RWPE2 (cell line): ENCODE results near the gene PDE6H.

Experiments used
- ATAC-seq: fragments of 200-7000 bp; cut with Tn5 transposase; 3 replicates; pipeline ENCODE4 v1.9.1; 2021; ENCODE audit warnings: low read depth
- DNase-seq: peaks from one replicate; pipeline ENCODE4 v3.0.0-alpha.2; 2020; ENCODE audit warnings: low spot score
- H3K27ac ChIP-seq: fragments of 450-650 bp; 2 replicates; pipeline ENCODE4 v1.5.1; 2017; ENCODE audit warnings: mild to moderate bottlenecking; ENCODE audit not compliant: poor library complexity, severe bottlenecking
- H3K27me3 ChIP-seq: fragments of 250-450 bp; sonication (Bioruptor Pico); 2 replicates; pipeline ENCODE4 v1.5.1; 2021; ENCODE audit warnings: mild to moderate bottlenecking, moderate library complexity; ENCODE audit not compliant: insufficient read depth, poor library complexity, severe bottlenecking
- H3K36me3 ChIP-seq: fragments of 250-450 bp; sonication (Bioruptor Pico); 2 replicates; pipeline ENCODE4 v1.5.1; 2020; ENCODE audit warnings: low read depth, mild to moderate bottlenecking, moderate library complexity
- H3K4me1 ChIP-seq: fragments of 250-450 bp; sonication (Bioruptor Pico); 2 replicates; pipeline ENCODE4 v1.5.1; 2021; ENCODE audit warnings: mild to moderate bottlenecking, moderate library complexity; ENCODE audit not compliant: insufficient read depth, poor library complexity, severe bottlenecking
- H3K4me3 ChIP-seq: fragments of 250-450 bp; sonication (Bioruptor Pico); 2 replicates; pipeline ENCODE4 v1.5.1; 2021; ENCODE audit warnings: mild to moderate bottlenecking, moderate library complexity; ENCODE audit not compliant: severe bottlenecking
- H3K9me3 ChIP-seq: fragments of 250-450 bp; sonication (Bioruptor Pico); 2 replicates; pipeline ENCODE4 v1.5.1; 2021; ENCODE audit warnings: mild to moderate bottlenecking, moderate library complexity; ENCODE audit not compliant: severe bottlenecking
- TF ChIP-seq, protein P1 (sequence below): fragments of 450-650 bp; IDR thresholded peaks from one replicate; pipeline ENCODE4 v1.5.1; 2017; ENCODE audit warnings: mild to moderate bottlenecking, moderate library complexity; ENCODE audit not compliant: poor library complexity, severe bottlenecking

The PDE6H gene

GRCh38 chr12:15014708-15015107, 41.9 kb downstream of the PDE6H start:
- no peaks in the 10 kb centered on the region for H3K36me3 ChIP-seq
- TF ChIP-seq, protein P1, sequence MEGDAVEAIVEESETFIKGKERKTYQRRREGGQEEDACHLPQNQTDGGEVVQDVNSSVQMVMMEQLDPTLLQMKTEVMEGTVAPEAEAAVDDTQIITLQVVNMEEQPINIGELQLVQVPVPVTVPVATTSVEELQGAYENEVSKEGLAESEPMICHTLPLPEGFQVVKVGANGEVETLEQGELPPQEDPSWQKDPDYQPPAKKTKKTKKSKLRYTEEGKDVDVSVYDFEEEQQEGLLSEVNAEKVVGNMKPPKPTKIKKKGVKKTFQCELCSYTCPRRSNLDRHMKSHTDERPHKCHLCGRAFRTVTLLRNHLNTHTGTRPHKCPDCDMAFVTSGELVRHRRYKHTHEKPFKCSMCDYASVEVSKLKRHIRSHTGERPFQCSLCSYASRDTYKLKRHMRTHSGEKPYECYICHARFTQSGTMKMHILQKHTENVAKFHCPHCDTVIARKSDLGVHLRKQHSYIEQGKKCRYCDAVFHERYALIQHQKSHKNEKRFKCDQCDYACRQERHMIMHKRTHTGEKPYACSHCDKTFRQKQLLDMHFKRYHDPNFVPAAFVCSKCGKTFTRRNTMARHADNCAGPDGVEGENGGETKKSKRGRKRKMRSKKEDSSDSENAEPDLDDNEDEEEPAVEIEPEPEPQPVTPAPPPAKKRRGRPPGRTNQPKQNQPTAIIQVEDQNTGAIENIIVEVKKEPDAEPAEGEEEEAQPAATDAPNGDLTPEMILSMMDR: no peak
- DNase-seq: no peak
- ATAC-seq: no peak
- no peaks in the 10 kb centered on the region for H3K9me3 ChIP-seq
- H3K27me3 ChIP-seq: no peaks in the 10 kb centered on the region
- H3K4me3 ChIP-seq: no peak overlapping the region
- H3K4me1 ChIP-seq: no peaks in the 10 kb centered on the region
- no peak overlapping the region for H3K27ac ChIP-seq

DNA sequence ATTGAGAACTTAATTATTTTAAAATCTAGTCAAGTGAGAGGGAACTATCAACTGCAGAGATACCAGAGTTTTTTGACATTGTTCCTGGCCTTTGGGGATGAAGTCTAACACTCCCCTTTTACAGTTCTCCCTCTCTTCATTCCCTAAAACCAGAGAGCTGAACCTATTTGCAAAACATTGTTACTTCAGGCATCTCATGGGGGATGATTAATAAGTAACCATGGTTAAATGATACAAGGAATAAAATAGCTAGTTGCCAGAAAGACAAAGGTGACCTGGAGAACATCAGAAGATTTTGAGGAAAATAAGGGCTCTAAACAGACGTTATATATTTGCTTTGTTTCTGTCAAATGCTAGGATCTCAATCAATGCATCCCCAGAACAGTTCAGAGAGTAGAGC, 42.3 kb downstream of the PDE6H start:
- DNase-seq: no peak
- Histone ChIP-seq H3K36me3 (no peaks in the 10 kb centered on the region), H3K4me3 (no peak overlapping the region), H3K9me3 (no peaks in the 10 kb centered on the region), H3K27me3 (no peaks in the 10 kb centered on the region), H3K4me1 (no peaks in the 10 kb centered on the region), H3K27ac (no peak overlapping the region)
- TF ChIP-seq, protein P1: no peak
- no peak for ATAC-seq

DNA sequence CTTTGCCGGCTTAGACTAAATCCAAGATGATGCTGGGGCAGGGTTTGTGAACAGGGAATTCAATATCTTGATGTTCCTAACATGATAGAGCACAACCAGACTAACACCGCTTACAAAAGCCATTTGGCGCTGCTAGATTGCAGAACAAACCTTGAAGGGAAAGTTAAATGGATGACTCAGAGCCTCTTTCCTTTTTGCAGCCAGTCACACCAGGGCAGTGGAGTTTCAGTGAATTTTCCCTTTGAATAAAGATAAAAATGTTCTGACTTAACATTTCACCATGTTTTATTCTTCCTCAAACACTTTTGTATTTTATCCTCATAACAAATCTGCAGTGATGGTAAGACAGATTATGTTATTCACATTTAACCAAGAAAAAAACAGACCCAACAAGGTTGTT, 47.3 kb downstream of the PDE6H start:
- H3K36me3 ChIP-seq: no peaks in the 10 kb centered on the region

More for the DNA sequence above, 47.3 kb downstream of the PDE6H start:
- Histone ChIP-seq H3K4me1 (no peaks in the 10 kb centered on the region), H3K27ac (no peak overlapping the region), H3K27me3 (no peaks in the 10 kb centered on the region), H3K9me3 (no peaks in the 10 kb centered on the region), H3K4me3 (no peak overlapping the region)
- ATAC-seq (no peak), DNase-seq (no peak)
- TF ChIP-seq, protein P1: no peak
